ENCODE data around the gene SOAT2. TPM values are rescaled to one million over a fixed set of nuclear protein-coding genes. Genes with fewer than 3 reads are reported as not detected.
"Not testable (repeated sequence)": the region's sequence is repeated elsewhere in the genome, so short reads cannot be mapped to it uniquely, and the experiment has no call there.

SOAT2 gene
- total RNA-seq, 1 donor from 2014 or later = not detected

- no peak for DNase-seq (ENCODE audit: low read depth in 2 of 2)
Observed at GRCh38 chr12:53145383-53146260, 42.3 kb downstream of the SOAT2 start.

GRCh38 chr12:53147181-53147580, 43.9 kb downstream of the SOAT2 start:
- no peak for DNase-seq (ENCODE audit: low read depth in 2 of 2)

GRCh38 chr12:53147653-53148052, 44.4 kb downstream of the SOAT2 start:
- no peak for DNase-seq (ENCODE audit: low read depth in 2 of 2)

GRCh38 chr12:53151039-53151438, 47.8 kb downstream of the SOAT2 start:
- DNase-seq (ENCODE audit: low read depth in 2 of 2) = no peak

GRCh38 chr12:53152390-53152789, 49.1 kb downstream of the SOAT2 start:
- DNase-seq (ENCODE audit: low read depth in 2 of 2) = no peak

GRCh38 chr12:53159195-53159839, 56.0 kb downstream of the SOAT2 start:
- DNase-seq (ENCODE audit: low read depth in 2 of 2) = peak; percentile 52 to 70

GRCh38 chr12:53160000-53160399, 56.7 kb downstream of the SOAT2 start:
- DNase-seq (ENCODE audit: low read depth in 2 of 2) = no peak

- no peak for DNase-seq (ENCODE audit: low read depth in 2 of 2)
Observed at GRCh38 chr12:53160673-53161072, 57.4 kb downstream of the SOAT2 start.

- DNase-seq (ENCODE audit: low read depth in 2 of 2) = no peak
Observed at GRCh38 chr12:53161119-53161911, 58.0 kb downstream of the SOAT2 start.

GRCh38 chr12:53163008-53163407, 59.7 kb downstream of the SOAT2 start:
- DNase-seq (ENCODE audit: low read depth in 2 of 2) = not testable (repeated sequence)

GRCh38 chr12:53166837-53167236, 63.6 kb downstream of the SOAT2 start:
- DNase-seq (ENCODE audit: low read depth in 2 of 2) = no peak

- DNase-seq (ENCODE audit: low read depth in 2 of 2) = no peak
Observed at GRCh38 chr12:53169644-53170043, 66.4 kb downstream of the SOAT2 start.

GRCh38 chr12:53170215-53170614, 66.9 kb downstream of the SOAT2 start:
- DNase-seq (ENCODE audit: low read depth in 2 of 2) = no peak

- DNase-seq (ENCODE audit: low read depth in 2 of 2) = no peak
Observed at GRCh38 chr12:53170876-53171724, 67.8 kb downstream of the SOAT2 start.

GRCh38 chr12:53171725-53172329, 68.5 kb downstream of the SOAT2 start:
- DNase-seq (ENCODE audit: low read depth in 2 of 2) = no peak

- no peak for DNase-seq (ENCODE audit: low read depth in 2 of 2)
Observed at GRCh38 chr12:53172352-53172751, 69.1 kb downstream of the SOAT2 start.

GRCh38 chr12:53173085-53173715, 69.9 kb downstream of the SOAT2 start:
- no peak for DNase-seq (ENCODE audit: low read depth in 2 of 2)
